ENCODE results near the gene POP4. TPM values are rescaled to one million over a fixed set of nuclear protein-coding genes. Genes with fewer than 3 reads are reported as not detected.
"Not testable (repeated sequence)": the region's sequence is repeated elsewhere in the genome, so short reads cannot be mapped to it uniquely, and the experiment has no call there.

POP4 gene
- total and polyA plus RNA-seq, 2 of the 4 experiments (the other 2 are of a cell fraction), result 65.1 to 87.2 TPM

DNA sequence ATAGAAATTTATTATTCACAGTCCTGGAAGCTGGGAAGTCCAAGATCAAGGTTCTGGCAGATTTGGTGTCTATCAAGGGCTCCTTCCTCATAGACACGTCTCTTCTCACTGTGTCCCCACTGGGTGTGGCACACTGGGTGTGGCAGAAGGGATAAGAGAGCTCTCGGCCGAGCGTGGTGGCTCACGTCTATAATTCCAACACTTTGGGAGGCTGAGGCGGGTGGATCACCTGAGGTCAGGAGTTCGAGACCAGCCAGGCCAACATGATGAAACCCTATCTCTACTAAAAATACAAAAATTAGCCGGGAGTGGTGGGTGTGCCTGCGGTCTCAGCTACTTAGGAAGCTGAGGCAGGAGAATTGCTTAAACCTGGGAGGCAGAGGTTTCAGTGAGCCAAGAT is 20.7 kb downstream of the POP4 start:
- POLR2A ChIA-PET (ENCODE audit: unreplicated experiment); H2BK5ac ChIP-seq (ENCODE audit: low read depth, low read length, poor library complexity, severe bottlenecking); H3K9ac ChIP-seq (ENCODE audit: low read depth, low read length); ATAC-seq (ENCODE audit: low read depth); H3K27ac ChIP-seq (ENCODE audit: insufficient read depth, low read length); H3K23ac ChIP-seq (ENCODE audit: low read depth, low read length); H3K4ac ChIP-seq (ENCODE audit: low read depth, low read length); H3K79me1 ChIP-seq (ENCODE audit: low read depth in 1 of 2, low read length in 2 of 2); H3K4me1 ChIP-seq (ENCODE audit: control insufficient read depth, insufficient read depth, low read length); H3K4me3 ChIP-seq (ENCODE audit: insufficient read depth, low read depth, low read length); H3K9me3 ChIP-seq (ENCODE audit: control insufficient read depth, insufficient read depth, low read length); H2AK9ac ChIP-seq (replicated peaks; ENCODE audit: low read depth, low read length, poor library complexity); H3K36me3 ChIP-seq (ENCODE audit: control insufficient read depth, insufficient read depth, low read length); H2BK120ac ChIP-seq (ENCODE audit: low read depth, low read length); H2BK20ac ChIP-seq (ENCODE audit: low read depth, low read length); H2BK15ac ChIP-seq (ENCODE audit: low read depth, low read length); DNase-seq; CTCF ChIA-PET; H4K8ac ChIP-seq (ENCODE audit: low read depth in 2 of 2, low read length in 2 of 2); dilution Hi-C loops (cut with HindIII; ENCODE audit: low sequenced_read_pairs, unreplicated experiment); H4K91ac ChIP-seq (ENCODE audit: insufficient read depth, low read depth, low read length); H3K56ac ChIP-seq (ENCODE audit: extremely low read depth, insufficient read depth, low read length); H3K4me2 ChIP-seq (ENCODE audit: low read depth, low read length); H3K18ac ChIP-seq (ENCODE audit: low read depth, low read length); H4K20me1 ChIP-seq (ENCODE audit: insufficient read depth, low read length); in situ Hi-C loops (cut with MboI; ENCODE audit: low sequenced_read_pairs); H3K14ac ChIP-seq (replicated peaks; ENCODE audit: low read depth, low read length); H3K27me3 ChIP-seq (ENCODE audit: control insufficient read depth, insufficient read depth, low read length); H2AK5ac ChIP-seq (ENCODE audit: low read depth, low read length); H4K5ac ChIP-seq (ENCODE audit: low read depth, low read length); H2AFZ ChIP-seq (replicated peaks; ENCODE audit: low read length, poor library complexity); H3K9me1 ChIP-seq (ENCODE audit: insufficient read depth, low read length); intact Hi-C loops (cut with micrococcal nuclease); BruUV-seq (replicated peaks): not testable (repeated sequence)
- no CpG with 5 or more reads among the region's 9 CpGs for WGBS, 2 experiments (ENCODE audit: extremely low coverage in 2 of 2, insufficient read length in 1 of 2)
